Peyer's patch (tissue), 4 donors: Measurements from ENCODE around the gene RNF166. TPM values are rescaled to one million over a fixed set of nuclear protein-coding genes. Genes with fewer than 3 reads are reported as not detected.

Experiments used
- DNase-seq, 3 donors: peaks; one replicate each; pipeline ENCODE4 v3.0.0-alpha.2; 2017 to 2019
- H3K27ac ChIP-seq, 4 donors: fragments of 200-600 bp; sonication (generic); one replicate each; pipeline ENCODE4 v1.5.1; 2016 to 2019
- H3K27me3 ChIP-seq, 2 donors: fragments of 200-600 bp; sonication (generic); one replicate each; pipeline ENCODE4 v1.5.1; 2019
- H3K36me3 ChIP-seq, 3 donors: fragments of 200-600 bp; sonication (generic); one replicate each; pipeline ENCODE4 v1.5.1; 2016 to 2019
- H3K4me1 ChIP-seq, 4 donors: fragments of 200-600 bp; sonication (generic); one replicate each; pipeline ENCODE4 v1.5.1; 2016 to 2019
- H3K4me3 ChIP-seq, 4 donors: fragments of 200-600 bp; sonication (generic); 1 replicate in 3 of 4; 2 replicates in 1 of 4; pipeline ENCODE4 v1.5.1; 2016 to 2019; ENCODE audit warnings: mild to moderate bottlenecking in 1 of 4
- H3K9me3 ChIP-seq, 4 donors: fragments of 200-600 bp; sonication (generic); one replicate each; pipeline ENCODE4 v1.5.1; 2016 to 2019; ENCODE audit warnings: mild to moderate bottlenecking in 1 of 4
- POLR2A ChIP-seq, 2 donors: fragments of 450-650 bp; IDR thresholded peaks; one replicate each; pipeline ENCODE4 v1.5.1; 2017; ENCODE audit warnings: antibody characterized with exemption in 2 of 2, mild to moderate bottlenecking in 2 of 2, moderate library complexity in 2 of 2
- total RNA-seq, 4 donors: library from RNA; depleted of rRNA; stranded (reverse); fragments of >200 nt; gene quantifications; one replicate each; pipeline ENCODE4 v1.1.0, GENCODE V29; 2016
- TF ChIP-seq, protein P1 (sequence below), 6 experiments: fragments of 450-650 bp in 4 of 6; fragments of 200-600 bp in 2 of 6; sonication (generic) in 1 of 6; IDR thresholded peaks; one replicate each; pipeline ENCODE4 v1.5.1; 2017 to 2019; ENCODE audit warnings: antibody characterized with exemption in 6 of 6, mild to moderate bottlenecking in 3 of 6, moderate library complexity in 1 of 6

RNF166 gene
- total RNA-seq, 4 donors from 2014 or later: 14.5 to 64.4 (median 23.1) TPM

DNA sequence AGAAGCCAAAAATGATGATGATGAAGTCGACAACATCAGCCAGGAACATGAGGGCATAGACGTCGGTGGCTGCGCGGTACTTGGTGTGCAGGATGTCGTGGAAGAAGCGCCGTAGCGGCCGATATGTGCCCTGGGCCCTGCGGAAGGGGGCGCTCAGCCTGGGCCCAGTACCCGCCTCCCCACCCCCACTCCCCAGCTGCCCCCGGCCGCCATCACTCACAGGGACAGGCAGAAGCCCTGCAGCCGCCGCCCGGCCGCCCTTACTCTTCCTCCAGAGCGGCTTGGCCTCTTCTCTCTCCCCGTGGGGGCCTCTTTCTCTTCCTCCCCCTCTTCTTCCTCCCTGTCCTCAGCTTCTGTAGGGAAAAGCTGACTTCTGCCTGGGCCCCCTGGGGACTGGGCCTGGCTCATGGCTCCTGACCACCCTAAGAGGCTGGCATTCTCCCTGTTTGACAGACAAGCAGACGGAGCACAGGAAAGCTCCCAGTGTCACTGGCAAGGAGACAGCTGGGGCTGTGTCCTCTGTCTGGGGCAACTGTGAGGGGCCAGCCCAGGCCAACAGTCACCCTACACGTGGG is 14.3 kb upstream of the RNF166 start:
- H3K9me3 ChIP-seq: no peaks in the 10 kb centered on the region
- TF ChIP-seq, protein P1, sequence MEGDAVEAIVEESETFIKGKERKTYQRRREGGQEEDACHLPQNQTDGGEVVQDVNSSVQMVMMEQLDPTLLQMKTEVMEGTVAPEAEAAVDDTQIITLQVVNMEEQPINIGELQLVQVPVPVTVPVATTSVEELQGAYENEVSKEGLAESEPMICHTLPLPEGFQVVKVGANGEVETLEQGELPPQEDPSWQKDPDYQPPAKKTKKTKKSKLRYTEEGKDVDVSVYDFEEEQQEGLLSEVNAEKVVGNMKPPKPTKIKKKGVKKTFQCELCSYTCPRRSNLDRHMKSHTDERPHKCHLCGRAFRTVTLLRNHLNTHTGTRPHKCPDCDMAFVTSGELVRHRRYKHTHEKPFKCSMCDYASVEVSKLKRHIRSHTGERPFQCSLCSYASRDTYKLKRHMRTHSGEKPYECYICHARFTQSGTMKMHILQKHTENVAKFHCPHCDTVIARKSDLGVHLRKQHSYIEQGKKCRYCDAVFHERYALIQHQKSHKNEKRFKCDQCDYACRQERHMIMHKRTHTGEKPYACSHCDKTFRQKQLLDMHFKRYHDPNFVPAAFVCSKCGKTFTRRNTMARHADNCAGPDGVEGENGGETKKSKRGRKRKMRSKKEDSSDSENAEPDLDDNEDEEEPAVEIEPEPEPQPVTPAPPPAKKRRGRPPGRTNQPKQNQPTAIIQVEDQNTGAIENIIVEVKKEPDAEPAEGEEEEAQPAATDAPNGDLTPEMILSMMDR (IDR thresholded peaks at IDR 0.05): no peak
- no peak for TF ChIP-seq POLR2A (IDR thresholded peaks at IDR 0.05)
- no peaks in the 10 kb centered on the region for H3K27me3 ChIP-seq
- H3K36me3 ChIP-seq: peaks cover 0 to 98% (median 0%) of the 10 kb centered on the region in 3 donors
- H3K4me1 ChIP-seq: no peaks in the 10 kb centered on the region
- DNase-seq: no peak
- H3K27ac ChIP-seq: no peak overlapping the region
- no peak overlapping the region for H3K4me3 ChIP-seq

DNA sequence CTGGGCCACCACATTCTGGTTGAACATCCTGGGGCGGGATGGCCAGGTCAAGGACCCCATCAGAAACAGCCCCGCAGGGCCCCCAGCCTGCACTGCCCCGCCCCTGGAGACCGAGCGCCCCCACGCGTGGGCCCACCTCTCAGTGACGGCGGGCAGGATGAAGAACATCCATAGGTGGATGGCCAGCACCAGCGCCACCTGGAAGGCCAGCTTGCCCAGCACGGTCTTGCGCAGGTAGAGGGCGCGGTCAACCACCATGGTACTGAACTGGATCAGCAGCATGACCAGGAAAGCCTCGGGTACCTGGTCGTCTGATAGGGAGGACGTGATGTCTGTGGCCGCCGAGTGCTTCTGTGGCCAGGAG is 13.7 kb upstream of the RNF166 start:
- Histone ChIP-seq H3K27ac (no peak overlapping the region), H3K4me3 (no peak overlapping the region), H3K27me3 (no peaks in the 10 kb centered on the region), H3K4me1 (no peaks in the 10 kb centered on the region), H3K36me3 (peaks cover 0 to 98% (median 0%) of the 10 kb centered on the region in 3 donors), H3K9me3 (no peaks in the 10 kb centered on the region)
- TF ChIP-seq, protein P1 (IDR thresholded peaks at IDR 0.05): no peak
- TF ChIP-seq POLR2A (IDR thresholded peaks at IDR 0.05): no peak
- DNase-seq: no peak

DNA sequence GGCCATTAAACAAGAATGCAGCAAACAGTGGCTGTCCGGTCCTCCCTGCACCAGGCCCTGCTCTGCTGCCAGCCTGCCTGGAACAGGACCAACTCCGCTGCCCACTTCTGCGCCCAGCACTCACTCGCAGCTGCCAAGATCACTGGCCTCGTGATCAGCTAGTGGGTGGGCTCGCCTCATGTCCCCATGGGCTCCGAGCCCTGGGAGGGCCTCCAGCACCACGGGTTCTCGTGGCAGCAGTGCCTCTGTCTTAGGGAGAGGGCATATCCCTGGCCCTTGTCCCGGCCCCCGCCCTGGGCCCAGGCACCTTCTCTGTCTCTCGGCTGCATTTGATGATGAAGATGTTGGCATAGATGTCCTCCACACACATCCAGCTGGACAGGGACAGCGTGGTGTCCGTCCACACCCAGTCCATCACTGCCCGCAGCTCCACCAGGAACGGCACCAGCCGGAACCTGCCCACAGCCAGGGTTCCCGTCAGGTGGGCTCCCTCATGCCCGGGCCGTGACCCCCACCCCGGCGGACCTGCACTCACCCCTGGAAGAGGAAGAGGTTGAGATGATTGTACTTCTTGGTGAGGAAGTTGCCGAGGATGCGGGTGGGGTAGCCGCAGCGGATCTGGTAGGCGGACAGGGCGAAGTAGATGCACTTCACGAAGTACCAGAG is 13.2 kb upstream of the RNF166 start:
- DNase-seq: no peak

GRCh38 chr16:88718178-88718577 is 12.0 kb upstream of the RNF166 start:
- DNase-seq: no peak
- Histone ChIP-seq H3K4me3 (no peak overlapping the region), H3K27ac (no peak overlapping the region), H3K36me3 (peaks cover 0 to 98% (median 0%) of the 10 kb centered on the region in 3 donors), H3K4me1 (no peaks in the 10 kb centered on the region), H3K9me3 (no peaks in the 10 kb centered on the region), H3K27me3 (no peaks in the 10 kb centered on the region)
- TF ChIP-seq, protein P1 (IDR thresholded peaks at IDR 0.05): no peak
- TF ChIP-seq POLR2A (IDR thresholded peaks at IDR 0.05): no peak

More for the DNA sequence above, 13.2 kb upstream of the RNF166 start:
- Histone ChIP-seq H3K4me1 (no peaks in the 10 kb centered on the region), H3K4me3 (no peak overlapping the region), H3K27ac (no peak overlapping the region), H3K9me3 (no peaks in the 10 kb centered on the region), H3K27me3 (no peaks in the 10 kb centered on the region), H3K36me3 (peaks cover 0 to 98% (median 0%) of the 10 kb centered on the region in 3 donors)
- no peak for TF ChIP-seq POLR2A (IDR thresholded peaks at IDR 0.05)
- TF ChIP-seq, protein P1 (IDR thresholded peaks at IDR 0.05): no peak

DNA sequence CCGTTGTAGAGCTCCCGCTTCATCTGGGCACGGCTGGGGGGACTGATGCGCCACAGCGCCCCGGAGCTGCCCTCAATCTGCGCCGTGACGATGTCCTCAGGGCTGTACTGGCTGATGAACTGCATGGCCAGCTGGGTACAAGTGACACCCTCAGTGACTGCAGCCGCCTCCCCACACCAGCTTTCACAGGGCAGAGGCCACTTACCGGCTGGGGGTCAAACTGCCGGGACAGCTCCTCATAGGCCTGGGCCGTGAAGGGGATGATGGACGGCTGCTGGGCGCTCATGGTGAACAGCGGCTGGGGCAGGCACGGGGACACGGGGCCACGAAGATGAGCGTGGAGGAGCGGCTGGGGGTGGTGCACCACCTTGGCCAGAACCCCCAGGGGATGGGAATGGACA is 10.4 kb upstream of the RNF166 start:
- no peaks in the 10 kb centered on the region for H3K9me3 ChIP-seq
- no peak for TF ChIP-seq POLR2A (IDR thresholded peaks at IDR 0.05)
- TF ChIP-seq, protein P1 (IDR thresholded peaks at IDR 0.05): no peak
- H3K4me1 ChIP-seq: no peaks in the 10 kb centered on the region
- H3K27ac ChIP-seq: no peak overlapping the region
- H3K36me3 ChIP-seq: peaks cover 0 to 82% (median 0%) of the 10 kb centered on the region in 3 donors
- H3K27me3 ChIP-seq: no peaks in the 10 kb centered on the region
- H3K4me3 ChIP-seq: no peak overlapping the region
- no peak for DNase-seq
